GM12878 (cell line): ENCODE data around the gene IL3. TPM values are rescaled to one million over a fixed set of nuclear protein-coding genes. Genes with fewer than 3 reads are reported as not detected.

Experiments used
- ESRRA ChIP-seq: IDR thresholded peaks from 2 replicates; pipeline ENCODE4 v1.6.1; 2012; ENCODE audit warnings: mild to moderate bottlenecking, low read length, improper control_type of control experiment
- MYC ChIP-seq: IDR thresholded peaks from 2 replicates; pipeline ENCODE4 v1.6.1; 2011; ENCODE audit warnings: mild to moderate bottlenecking, low read length, moderate library complexity, inconsistent platforms; ENCODE audit not compliant: insufficient read depth, insufficient replicate concordance, insufficient read length, severe bottlenecking
- NFYB ChIP-seq: IDR thresholded peaks from 2 replicates; pipeline ENCODE4 v1.6.1; 2011; ENCODE audit warnings: low read depth, mild to moderate bottlenecking, low read length, improper control_type of control experiment, moderate library complexity; ENCODE audit not compliant: insufficient read depth
- NR2C1 ChIP-seq: fragments of 450-650 bp; IDR thresholded peaks from 2 replicates; pipeline ENCODE4 v1.6.1; 2017; ENCODE audit warnings: antibody characterized with exemption, mild to moderate bottlenecking, moderate library complexity
- PKNOX1 ChIP-seq: fragments of 450-650 bp; IDR thresholded peaks from 2 replicates; pipeline ENCODE4 v1.6.1; 2016; ENCODE audit warnings: mild to moderate bottlenecking
- RFX5 ChIP-seq: IDR thresholded peaks from 2 replicates; pipeline ENCODE4 v1.6.1; 2011; ENCODE audit warnings: low read depth, low read length, improper control_type of control experiment
- TCF3 ChIP-seq: IDR thresholded peaks from 2 replicates; pipeline ENCODE4 v1.6.1; 2012; ENCODE audit warnings: low read depth, mild to moderate bottlenecking, low read length, borderline replicate concordance; ENCODE audit not compliant: insufficient read depth
- WRNIP1 ChIP-seq: IDR thresholded peaks from 2 replicates; pipeline ENCODE4 v1.6.1; 2011; ENCODE audit warnings: low read depth, low read length, improper control_type of control experiment, borderline replicate concordance
- YY1 ChIP-seq: IDR thresholded peaks from 2 replicates; pipeline ENCODE4 v1.6.1; 2011; ENCODE audit warnings: low read depth, mild to moderate bottlenecking, low read length
- ZNF274 ChIP-seq: IDR thresholded peaks from one replicate; pipeline ENCODE4 v1.8.0; 2011; ENCODE audit not compliant: insufficient read length, insufficient read depth
- polyA plus RNA-seq, 11 experiments: library from polyadenylated mRNA; depleted of rRNA in 4 of 11; unstranded in 6 of 11; stranded (reverse) in 5 of 11; fragments of >200 nt; fragmentation: Nextera tagmentation in 4 of 11; fragmentation: Illumina TruSeq in 1 of 11; extraction: Ambion mirVana in 4 of 11; extraction: Trizol in 1 of 11; gene quantifications; 1 replicate in 1 of 11; 2 replicates in 10 of 11; pipeline versions ENCODE4 v1.2.1 to v1.2.3, GENCODE V29; 2011 to 2016; ENCODE audit warnings: inconsistent platforms in 2 of 11, missing spikeins in 2 of 11, low read depth in 1 of 11
- total RNA-seq, 4 experiments: library from RNA; depleted of rRNA in 3 of 4; stranded (reverse); fragments of >200 nt in 3 of 4; fragmentation: Illumina TruSeq in 1 of 4; extraction: Trizol in 1 of 4; gene quantifications; 2 replicates each; pipeline versions ENCODE4 v1.2.1 to v1.2.3, GENCODE V29; 2013 to 2021
- TF ChIP-seq, protein P1 (sequence below): IDR thresholded peaks from 2 replicates; pipeline ENCODE4 v1.6.1; 2011; ENCODE audit warnings: borderline replicate concordance, low read depth, mild to moderate bottlenecking, moderate library complexity, low read length; ENCODE audit not compliant: insufficient read depth, poor library complexity, severe bottlenecking

The IL3 gene
- total and polyA plus RNA-seq, 10 of the 15 experiments (the other 5 are each of a cell fraction or from before 2014, with no cell fraction given) = not detected

DNA sequence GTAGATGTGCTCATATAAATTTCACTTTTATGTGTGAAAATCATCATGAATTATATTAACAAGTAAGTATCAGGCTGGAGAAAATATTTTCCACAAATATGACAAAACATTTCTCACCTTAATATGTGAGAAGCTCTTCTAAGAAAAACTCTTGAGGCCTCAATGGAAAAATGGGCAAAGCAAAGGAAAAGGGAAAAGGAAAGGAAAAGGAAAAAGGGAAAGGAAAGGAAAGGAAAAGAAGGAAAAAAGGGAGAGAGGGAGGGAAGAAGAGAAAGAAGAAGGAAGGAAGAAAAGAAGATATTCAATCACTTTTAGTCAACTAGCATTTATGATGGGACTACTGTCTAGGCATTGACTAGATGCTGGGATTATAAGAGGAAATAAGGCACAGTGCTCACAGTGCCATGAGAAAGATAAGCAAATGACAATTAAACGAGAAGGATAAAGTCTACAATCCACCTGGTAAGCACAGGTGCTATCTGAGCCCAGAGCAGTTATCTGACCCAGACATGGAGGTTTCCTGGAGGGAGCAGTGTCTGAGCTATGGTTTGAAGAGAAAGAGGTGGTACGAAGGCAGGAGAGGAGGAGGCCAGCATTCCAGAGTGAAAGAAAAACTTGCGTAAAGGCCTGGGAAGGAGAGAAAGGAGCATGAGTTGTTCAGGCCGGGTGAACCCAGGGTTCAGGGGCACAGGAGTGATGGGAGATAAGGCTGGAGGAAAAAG is 30.7 kb upstream of the IL3 start (continued):
- TF ChIP-seq, protein P1, sequence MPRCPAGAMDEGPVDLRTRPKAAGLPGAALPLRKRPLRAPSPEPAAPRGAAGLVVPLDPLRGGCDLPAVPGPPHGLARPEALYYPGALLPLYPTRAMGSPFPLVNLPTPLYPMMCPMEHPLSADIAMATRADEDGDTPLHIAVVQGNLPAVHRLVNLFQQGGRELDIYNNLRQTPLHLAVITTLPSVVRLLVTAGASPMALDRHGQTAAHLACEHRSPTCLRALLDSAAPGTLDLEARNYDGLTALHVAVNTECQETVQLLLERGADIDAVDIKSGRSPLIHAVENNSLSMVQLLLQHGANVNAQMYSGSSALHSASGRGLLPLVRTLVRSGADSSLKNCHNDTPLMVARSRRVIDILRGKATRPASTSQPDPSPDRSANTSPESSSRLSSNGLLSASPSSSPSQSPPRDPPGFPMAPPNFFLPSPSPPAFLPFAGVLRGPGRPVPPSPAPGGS = no peak
- TF ChIP-seq RFX5 (no peak), PKNOX1 (no peak), MYC (no peak), NR2C1 (no peak), TCF3 (no peak), ZNF274 (no peak), NFYB (no peak), WRNIP1 (no peak), YY1 (no peak), ESRRA (no peak)
